ENCODE data around the gene RBMS3. TPM values are rescaled to one million over a fixed set of nuclear protein-coding genes. Genes with fewer than 3 reads are reported as not detected.

RBMS3 gene
- total RNA-seq, 2 donors from 2014 or later, result 2.8 to 9.6 TPM

DNA sequence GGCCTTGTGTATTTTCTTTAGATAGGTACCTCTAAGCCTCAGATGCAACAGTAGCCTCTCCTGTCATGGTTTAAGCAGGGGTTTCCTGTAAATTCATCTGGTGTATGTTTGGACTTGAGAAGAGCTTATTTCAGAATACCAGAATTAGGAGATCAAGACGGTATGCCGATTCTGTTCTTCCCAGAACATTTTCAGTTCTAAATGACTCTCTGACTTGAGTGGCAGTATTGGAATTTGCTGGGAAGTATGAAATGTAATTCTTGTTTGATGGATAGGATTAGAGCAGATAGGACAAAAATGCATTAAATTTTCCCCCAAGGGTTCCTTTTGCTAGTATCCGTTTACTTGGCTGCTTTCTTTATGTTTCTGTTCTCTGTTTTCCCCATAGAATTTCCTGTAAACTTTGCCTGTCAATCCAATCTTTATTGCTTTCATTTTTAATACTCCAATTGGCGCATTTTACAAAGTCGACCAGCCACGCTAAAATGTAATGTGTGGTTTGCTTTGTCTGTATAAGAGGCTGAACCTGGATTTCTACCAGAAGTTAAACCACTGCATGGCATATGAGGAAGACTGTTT, 612.2 kb downstream of the RBMS3 start:
- DNase-seq, result no peak
- no peak overlapping the region for H3K4me3 ChIP-seq
- no peaks in the 10 kb centered on the region for H3K27me3 ChIP-seq
- H3K9ac ChIP-seq (ENCODE audit: low read depth in 2 of 2, low read length in 2 of 2), result no peak overlapping the region
- H3K4me1 ChIP-seq, result no peaks in the 10 kb centered on the region
- no peaks in the 10 kb centered on the region for H3K9me3 ChIP-seq
- H3K36me3 ChIP-seq, result no peaks in the 10 kb centered on the region
- no peak overlapping the region for H3K27ac ChIP-seq
- TF ChIP-seq, protein P1, sequence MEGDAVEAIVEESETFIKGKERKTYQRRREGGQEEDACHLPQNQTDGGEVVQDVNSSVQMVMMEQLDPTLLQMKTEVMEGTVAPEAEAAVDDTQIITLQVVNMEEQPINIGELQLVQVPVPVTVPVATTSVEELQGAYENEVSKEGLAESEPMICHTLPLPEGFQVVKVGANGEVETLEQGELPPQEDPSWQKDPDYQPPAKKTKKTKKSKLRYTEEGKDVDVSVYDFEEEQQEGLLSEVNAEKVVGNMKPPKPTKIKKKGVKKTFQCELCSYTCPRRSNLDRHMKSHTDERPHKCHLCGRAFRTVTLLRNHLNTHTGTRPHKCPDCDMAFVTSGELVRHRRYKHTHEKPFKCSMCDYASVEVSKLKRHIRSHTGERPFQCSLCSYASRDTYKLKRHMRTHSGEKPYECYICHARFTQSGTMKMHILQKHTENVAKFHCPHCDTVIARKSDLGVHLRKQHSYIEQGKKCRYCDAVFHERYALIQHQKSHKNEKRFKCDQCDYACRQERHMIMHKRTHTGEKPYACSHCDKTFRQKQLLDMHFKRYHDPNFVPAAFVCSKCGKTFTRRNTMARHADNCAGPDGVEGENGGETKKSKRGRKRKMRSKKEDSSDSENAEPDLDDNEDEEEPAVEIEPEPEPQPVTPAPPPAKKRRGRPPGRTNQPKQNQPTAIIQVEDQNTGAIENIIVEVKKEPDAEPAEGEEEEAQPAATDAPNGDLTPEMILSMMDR (IDR thresholded peaks at IDR 0.05), result no peak
- intact Hi-C loops (cut with DNase I), result no loop called here

DNA sequence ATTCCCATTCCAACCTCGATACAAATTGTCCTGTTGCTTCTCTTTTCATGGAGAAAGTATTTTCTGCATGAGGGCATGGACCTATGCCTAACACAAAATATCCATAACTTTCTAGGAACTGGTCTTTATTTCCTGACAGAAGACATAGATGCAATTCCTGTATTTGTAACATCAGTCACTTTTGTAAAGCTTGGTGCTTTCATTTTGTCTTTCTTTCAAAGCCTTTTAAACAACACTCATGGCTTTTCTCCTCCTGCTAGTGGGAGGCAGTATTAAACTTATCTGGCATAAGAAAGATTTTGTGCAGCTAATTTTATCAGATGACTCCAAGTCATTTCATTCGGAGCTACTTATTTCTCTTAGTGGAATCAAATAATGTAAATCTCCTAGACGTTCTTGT, 616.0 kb downstream of the RBMS3 start:
- DNase-seq, result no peak
- TF ChIP-seq, protein P1 (IDR thresholded peaks at IDR 0.05), result no peak
- H3K27me3 ChIP-seq, result no peaks in the 10 kb centered on the region
- no peak overlapping the region for H3K27ac ChIP-seq
- H3K36me3 ChIP-seq, result no peaks in the 10 kb centered on the region
- H3K9ac ChIP-seq (ENCODE audit: low read depth in 2 of 2, low read length in 2 of 2), result no peak overlapping the region
- H3K9me3 ChIP-seq, result no peaks in the 10 kb centered on the region
- H3K4me3 ChIP-seq, result no peak overlapping the region
- H3K4me1 ChIP-seq, result no peaks in the 10 kb centered on the region
- intact Hi-C loops (cut with DNase I), result no loop called here

- Histone ChIP-seq H3K9ac (ENCODE audit: low read depth in 2 of 2, low read length in 2 of 2) (no peak overlapping the region), H3K36me3 (no peaks in the 10 kb centered on the region), H3K27me3 (no peaks in the 10 kb centered on the region), H3K27ac (no peak overlapping the region), H3K9me3 (no peaks in the 10 kb centered on the region), H3K4me3 (no peak overlapping the region), H3K4me1 (no peaks in the 10 kb centered on the region)
- DNase-seq, result no peak
- TF ChIP-seq, protein P1 (IDR thresholded peaks at IDR 0.05), result no peak
- intact Hi-C loops (cut with DNase I), result no loop called here
Measured at GRCh38 chr3:29898171-29898965, 617.5 kb downstream of the RBMS3 start.

GRCh38 chr3:29899021-29899420, 618.1 kb downstream of the RBMS3 start:
- Histone ChIP-seq H3K9me3 (no peaks in the 10 kb centered on the region), H3K4me3 (no peak overlapping the region), H3K27ac (no peak overlapping the region), H3K27me3 (no peaks in the 10 kb centered on the region), H3K4me1 (no peaks in the 10 kb centered on the region), H3K9ac (ENCODE audit: low read depth in 2 of 2, low read length in 2 of 2) (no peak overlapping the region), H3K36me3 (no peaks in the 10 kb centered on the region)
- TF ChIP-seq, protein P1 (IDR thresholded peaks at IDR 0.05), result no peak
- intact Hi-C loops (cut with DNase I), result no loop called here
- no peak for DNase-seq

DNA sequence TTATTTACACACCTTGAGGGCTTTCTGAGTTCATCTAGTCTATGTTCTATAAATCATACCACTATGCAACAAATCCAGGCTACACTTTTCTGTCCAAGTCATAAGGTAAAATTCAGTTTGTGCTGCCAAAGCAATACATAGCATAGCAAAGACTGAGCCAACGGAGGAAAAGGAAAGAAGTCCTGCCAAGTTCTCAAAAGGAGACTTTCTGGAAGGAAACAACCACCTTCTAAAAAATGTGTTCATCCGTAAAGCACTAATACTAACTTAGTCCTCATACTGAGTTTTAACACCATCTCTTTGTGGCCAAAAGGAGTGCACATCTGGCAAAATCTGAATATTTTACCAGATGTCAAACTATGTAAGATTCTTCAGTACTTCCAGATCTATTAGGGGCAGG, 620.2 kb downstream of the RBMS3 start:
- TF ChIP-seq, protein P1 (IDR thresholded peaks at IDR 0.05), result no peak
- no peak overlapping the region for H3K4me3 ChIP-seq
- no peak overlapping the region for H3K9ac ChIP-seq (ENCODE audit: low read depth in 2 of 2, low read length in 2 of 2)
- no peaks in the 10 kb centered on the region for H3K4me1 ChIP-seq
- H3K36me3 ChIP-seq, result no peaks in the 10 kb centered on the region
- no peaks in the 10 kb centered on the region for H3K9me3 ChIP-seq
- no peak overlapping the region for H3K27ac ChIP-seq
- H3K27me3 ChIP-seq, result no peaks in the 10 kb centered on the region
- DNase-seq, result no peak
- intact Hi-C loops (cut with DNase I), result no loop called here

Measured in colonic mucosa (tissue), 4 donors.